ENCODE measurements around the gene LEPROT. TPM values are rescaled to one million over a fixed set of nuclear protein-coding genes. Genes with fewer than 3 reads are reported as not detected.

LEPROT gene
- total RNA-seq, 1 experiment from 2014 or later, result 25.7 TPM

GRCh38 chr1:65440322-65440900 is 19.9 kb downstream of the LEPROT start:
- no peaks in the 10 kb centered on the region for H3K36me3 ChIP-seq (ENCODE audit: control insufficient read depth in 1 of 2, insufficient read depth in 2 of 2, low read length in 2 of 2)
- no peak overlapping the region for H3K4me2 ChIP-seq (ENCODE audit: low read length)
- ATAC-seq (no peak), DNase-seq (ENCODE audit: low read depth, low spot score) (no peak)
- intact Hi-C loops (cut with micrococcal nuclease), result no loop called here
- ChIA-PET POLR2A (interaction anchor here (0.9 kb wide), 1 partner anchor 20 kb away, joined by 4 read pairs; the partner anchor contains the start of genes LEPR and LEPROT), CTCF (interaction anchor here (0.8 kb wide), 1 partner anchor 9 kb away, joined by 3 read pairs; no protein-coding TSS in a partner anchor), RAD21 (ENCODE audit: low non-redundant PET in 1 of 2, low total read pairs in 2 of 2, uncharacterized antibody in 2 of 2, unreplicated experiment in 2 of 2) (no interaction called here)
- no peaks in the 10 kb centered on the region for H4K20me1 ChIP-seq (ENCODE audit: insufficient read depth)
- no peaks in the 10 kb centered on the region for H3K27me3 ChIP-seq (ENCODE audit: insufficient read depth, low read length)
- H3K4me3 ChIP-seq (replicated peaks in 1 of 2; ENCODE audit: low read depth in 1 of 2, low read length in 2 of 2), result no peak overlapping the region
- no peak overlapping the region for H2AFZ ChIP-seq (ENCODE audit: low read depth, low read length, poor library complexity, severe bottlenecking)
- H3K9me2 ChIP-seq (ENCODE audit: insufficient read depth), result no peaks in the 10 kb centered on the region
- H3K9ac ChIP-seq (ENCODE audit: low read length), result no peak overlapping the region
- TF ChIP-seq JUND (IDR thresholded peaks at IDR 0.05) (no peak), MAX (IDR thresholded peaks at IDR 0.05) (no peak), RAD21 (IDR thresholded peaks at IDR 0.05; ENCODE audit: low read depth) (no peak), SIN3A (IDR thresholded peaks at IDR 0.05; ENCODE audit: low read depth) (no peak), ELF1 (IDR thresholded peaks at IDR 0.05; ENCODE audit: borderline replicate concordance, low read depth) (no peak), ZNF274 (IDR thresholded peaks at IDR 0.05; ENCODE audit: low read depth, low read length) (no peak), SP1 (IDR thresholded peaks at IDR 0.05; ENCODE audit: low read depth) (no peak)
- no peak overlapping the region for H3K27ac ChIP-seq (ENCODE audit: low read depth, low read length)
- no peaks in the 10 kb centered on the region for H3K79me2 ChIP-seq (ENCODE audit: insufficient read depth, low read length)
- no TSS peak for BruUV-seq (replicated peaks)
- no peaks in the 10 kb centered on the region for H3K9me3 ChIP-seq (ENCODE audit: control insufficient read depth in 1 of 2, insufficient read depth in 1 of 2, low read depth in 1 of 2, low read length in 2 of 2)
- no peaks in the 10 kb centered on the region for H3K4me1 ChIP-seq (ENCODE audit: control insufficient read depth in 1 of 2, insufficient read depth in 2 of 2, low read length in 2 of 2)

GRCh38 chr1:65440915-65441314 is 20.4 kb downstream of the LEPROT start:
- Histone ChIP-seq H4K20me1 (ENCODE audit: insufficient read depth) (no peaks in the 10 kb centered on the region), H3K27ac (ENCODE audit: low read depth, low read length) (no peak overlapping the region), H3K9me3 (ENCODE audit: control insufficient read depth in 1 of 2, insufficient read depth in 1 of 2, low read depth in 1 of 2, low read length in 2 of 2) (no peaks in the 10 kb centered on the region), H3K36me3 (ENCODE audit: control insufficient read depth in 1 of 2, insufficient read depth in 2 of 2, low read length in 2 of 2) (no peaks in the 10 kb centered on the region), H3K9ac (ENCODE audit: low read length) (no peak overlapping the region), H3K4me3 (replicated peaks in 1 of 2; ENCODE audit: low read depth in 1 of 2, low read length in 2 of 2) (no peak overlapping the region), H3K79me2 (ENCODE audit: insufficient read depth, low read length) (no peaks in the 10 kb centered on the region), H3K9me2 (ENCODE audit: insufficient read depth) (no peaks in the 10 kb centered on the region), H3K4me1 (ENCODE audit: control insufficient read depth in 1 of 2, insufficient read depth in 2 of 2, low read length in 2 of 2) (no peaks in the 10 kb centered on the region), H2AFZ (ENCODE audit: low read depth, low read length, poor library complexity, severe bottlenecking) (no peak overlapping the region), H3K4me2 (ENCODE audit: low read length) (no peak overlapping the region), H3K27me3 (ENCODE audit: insufficient read depth, low read length) (no peaks in the 10 kb centered on the region)
- ChIA-PET POLR2A (interaction anchor here (0.9 kb wide), 1 partner anchor 21 kb away, joined by 4 read pairs; the partner anchor contains the start of genes LEPR and LEPROT), RAD21 (ENCODE audit: low non-redundant PET in 1 of 2, low total read pairs in 2 of 2, uncharacterized antibody in 2 of 2, unreplicated experiment in 2 of 2) (no interaction called here), CTCF (interaction anchor here (0.8 to 0.9 kb wide), 2 partner anchors 9 to 10 kb away, joined by 3 to 4 read pairs; no protein-coding TSS in a partner anchor)
- ATAC-seq (no peak), DNase-seq (ENCODE audit: low read depth, low spot score) (no peak)
- no peak for TF ChIP-seq CTCF (IDR thresholded peaks at IDR 0.05 in 2 of 3, conservative IDR thresholded peaks at IDR 0.05 in 1 of 3; ENCODE audit: borderline replicate concordance in 1 of 3, insufficient read depth in 1 of 3, low read depth in 2 of 3, low read length in 2 of 3)
- intact Hi-C loops (cut with micrococcal nuclease), result no loop called here
- no TSS peak for BruUV-seq (replicated peaks)
